Measurements from ENCODE around the gene LRRC40.
"Not testable (repeated sequence)": the region's sequence is repeated elsewhere in the genome, so short reads cannot be mapped to it uniquely, and the experiment has no call there.

The LRRC40 gene

DNA sequence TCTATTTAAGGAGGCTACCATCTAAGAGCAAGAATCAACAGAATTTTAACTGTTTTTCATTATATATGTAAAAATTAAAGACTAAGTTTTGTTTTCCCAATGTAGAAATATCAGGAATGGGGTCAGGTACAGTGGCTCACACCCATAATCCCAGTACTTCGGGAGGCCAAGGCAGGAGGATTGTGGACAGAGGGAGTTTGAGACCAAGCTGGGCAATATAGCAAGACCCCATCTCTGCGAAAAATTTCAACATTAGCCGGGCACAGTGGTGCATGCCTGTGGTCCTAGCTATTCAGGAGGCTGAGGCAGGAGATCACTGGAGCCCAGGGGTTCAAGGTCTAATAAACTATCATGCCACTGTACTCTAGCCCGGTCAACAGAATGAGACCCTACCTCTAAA, 5.3 kb downstream of the LRRC40 start:
- no peak for DNase-seq

DNA sequence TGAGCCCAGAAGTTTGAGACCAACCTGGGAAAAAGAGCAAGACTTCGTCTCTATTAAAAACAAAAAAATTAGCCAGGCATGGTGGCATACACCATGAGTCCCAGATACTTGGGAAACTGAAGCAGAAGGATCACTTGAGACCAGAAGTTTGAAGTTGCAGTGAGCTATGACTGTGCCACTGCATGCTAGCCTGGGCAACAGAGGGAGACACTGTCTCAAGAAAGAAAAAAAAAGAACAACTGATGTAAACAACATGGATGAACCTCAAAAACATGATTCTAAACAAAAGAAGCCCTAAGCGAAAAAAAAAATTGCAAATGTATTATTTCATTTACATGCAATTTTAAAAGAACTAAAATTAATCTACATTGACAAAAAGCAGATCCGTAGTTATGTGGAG, 9.0 kb downstream of the LRRC40 start:
- DNase-seq: no peak

GRCh38 chr1:70195342-70195741, 10.0 kb downstream of the LRRC40 start:
- no peak for DNase-seq

DNA sequence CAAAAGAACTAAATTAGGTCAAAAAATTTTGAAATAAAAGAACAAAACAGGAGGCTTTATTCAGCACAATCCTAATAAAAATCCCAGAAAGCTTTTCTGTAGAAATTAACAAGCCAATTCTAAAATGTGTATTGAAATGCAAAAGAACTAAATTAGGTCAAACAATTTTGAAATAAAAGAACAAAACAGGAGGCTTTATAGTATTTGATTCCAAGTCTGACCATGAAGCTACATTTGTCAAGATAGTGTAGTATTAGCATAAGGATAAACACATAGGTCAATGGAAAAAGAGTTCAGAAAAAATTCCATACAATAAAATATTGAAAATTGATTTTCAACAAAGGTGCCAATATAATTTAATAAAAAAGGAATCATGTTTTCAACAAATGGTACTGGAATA, 10.8 kb downstream of the LRRC40 start:
- no peak for DNase-seq

DNA sequence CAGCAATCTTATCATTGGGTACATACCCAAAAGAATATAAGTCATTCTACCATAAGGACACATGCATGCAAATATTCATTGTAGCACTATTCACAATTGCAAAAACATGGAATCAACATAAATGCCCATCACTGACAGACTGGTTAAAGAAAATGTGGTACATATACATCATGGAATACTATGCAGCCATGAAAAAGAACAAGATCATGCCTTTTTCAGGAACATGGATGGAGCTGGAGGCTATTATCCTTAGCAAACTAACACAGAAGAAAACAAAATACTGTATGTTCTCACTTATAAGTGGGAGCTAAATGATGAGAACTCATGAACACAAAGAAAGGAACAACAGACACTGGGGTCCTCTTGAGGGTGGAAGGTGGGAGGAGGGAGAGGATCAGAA, 12.9 kb downstream of the LRRC40 start:
- not testable (repeated sequence) for DNase-seq

GRCh38 chr1:70190180-70190579, 15.2 kb downstream of the LRRC40 start:
- DNase-seq: no peak

DNA sequence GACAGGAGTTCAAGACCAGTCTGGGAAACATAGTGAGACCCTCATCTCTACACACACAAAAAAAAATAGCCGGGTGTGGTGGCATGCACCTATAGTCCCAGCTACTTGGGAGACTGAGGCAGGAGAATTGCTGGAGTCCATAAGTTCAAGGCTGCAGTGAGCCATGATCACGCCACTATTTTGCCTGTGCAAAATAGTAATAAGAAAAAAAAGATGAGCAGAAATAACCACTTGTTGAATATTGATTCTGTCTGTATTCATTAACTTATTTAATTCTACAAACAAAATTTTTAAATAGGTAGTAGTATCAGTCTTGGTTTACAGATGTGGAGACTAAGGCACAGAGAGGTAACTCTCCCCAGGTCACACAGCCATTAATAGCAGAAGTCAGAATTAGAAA, 16.9 kb downstream of the LRRC40 start:
- DNase-seq: no peak

GRCh38 chr1:70185181-70185580, 20.2 kb downstream of the LRRC40 start:
- not testable (repeated sequence) for DNase-seq

DNA sequence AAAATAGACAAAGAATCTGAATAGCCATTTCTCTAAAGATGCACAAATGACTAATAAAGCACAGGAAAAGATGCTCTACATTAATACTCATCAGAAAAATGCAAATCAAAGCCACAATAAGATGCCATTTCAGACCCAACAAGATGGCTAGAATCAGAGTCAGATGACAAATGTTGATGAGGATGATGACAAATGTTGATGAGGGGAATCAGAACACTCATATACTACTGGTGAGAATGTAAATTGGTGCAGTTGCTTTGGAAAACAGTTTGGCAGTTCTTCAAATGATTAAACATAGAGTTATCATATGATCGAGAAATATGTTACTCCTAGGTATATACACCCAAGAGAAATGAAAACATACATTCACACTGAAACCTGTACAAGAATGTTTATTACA, 33.9 kb downstream of the LRRC40 start:
- no peak for DNase-seq

GRCh38 chr1:70169018-70169839, 36.1 kb downstream of the LRRC40 start:
- DNase-seq: no peak

- no peak for DNase-seq
Observed at GRCh38 chr1:70168283-70168682, 37.1 kb downstream of the LRRC40 start.

DNA sequence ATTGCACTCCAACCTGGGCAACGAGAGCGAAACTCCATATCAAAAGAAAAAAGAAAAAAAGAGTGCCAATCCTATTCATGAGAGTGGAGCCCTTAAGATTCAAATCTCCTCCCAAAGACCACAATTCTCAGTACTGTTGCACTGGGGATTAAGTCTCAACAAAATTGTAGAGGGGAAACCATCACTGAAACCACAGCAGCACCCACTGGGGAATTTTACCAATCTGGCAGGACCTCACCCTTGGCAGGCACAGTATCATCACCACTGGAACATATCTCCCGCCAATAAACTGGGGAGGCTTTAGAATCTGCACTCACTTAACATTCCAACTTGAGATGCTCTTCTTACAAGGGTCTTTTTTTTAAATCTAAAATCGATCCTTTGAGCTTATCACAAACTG, 41.0 kb downstream of the LRRC40 start:
- no peak for DNase-seq

DNA sequence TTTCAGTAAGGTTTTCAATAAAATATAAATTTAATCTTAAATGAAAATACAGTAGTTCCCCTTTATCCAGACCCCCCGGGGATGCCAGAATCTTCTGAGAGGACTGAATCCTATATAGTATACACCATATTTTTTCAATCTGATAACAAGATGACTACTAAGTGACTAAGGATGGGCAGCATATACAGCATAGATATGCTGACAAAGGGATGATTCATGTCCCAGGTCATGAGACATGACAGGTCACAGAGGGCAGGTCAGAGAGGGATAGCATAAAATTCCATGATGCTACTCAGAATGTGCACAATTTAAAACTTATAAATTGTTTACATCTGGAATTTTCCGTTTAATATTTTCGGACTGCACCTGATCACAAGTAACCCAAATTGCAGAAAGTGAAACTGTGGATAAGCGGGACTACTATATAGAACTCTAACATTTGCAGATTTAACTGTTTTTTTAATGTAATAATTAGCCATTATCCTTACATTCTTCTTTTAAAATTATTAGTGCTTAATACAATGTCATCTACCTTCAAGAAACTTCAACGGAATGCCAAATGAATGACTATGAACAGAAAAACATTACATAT, 48.8 kb downstream of the LRRC40 start:
- DNase-seq: no peak

DNA sequence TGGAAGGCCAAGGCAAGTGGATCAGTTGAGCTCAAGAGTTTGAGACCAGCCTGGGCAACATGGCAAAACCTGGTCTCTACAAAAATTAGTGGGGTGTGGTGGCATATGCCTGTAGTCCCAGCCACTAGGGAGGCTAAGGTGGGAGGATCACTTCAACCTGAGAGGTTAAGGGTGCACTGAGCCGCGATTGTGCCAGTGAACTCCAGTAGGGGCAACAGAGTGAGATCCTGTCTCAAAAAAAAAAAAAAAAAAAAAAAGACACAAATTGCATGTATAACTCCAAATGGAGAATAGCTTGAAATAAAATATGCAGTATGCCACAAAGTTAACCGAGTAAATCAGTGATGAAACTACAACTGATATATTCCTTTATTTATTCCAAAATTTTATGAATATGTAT, 51.6 kb downstream of the LRRC40 start:
- DNase-seq: no peak

GRCh38 chr1:70150444-70150843, 54.9 kb downstream of the LRRC40 start:
- no peak for DNase-seq

DNA sequence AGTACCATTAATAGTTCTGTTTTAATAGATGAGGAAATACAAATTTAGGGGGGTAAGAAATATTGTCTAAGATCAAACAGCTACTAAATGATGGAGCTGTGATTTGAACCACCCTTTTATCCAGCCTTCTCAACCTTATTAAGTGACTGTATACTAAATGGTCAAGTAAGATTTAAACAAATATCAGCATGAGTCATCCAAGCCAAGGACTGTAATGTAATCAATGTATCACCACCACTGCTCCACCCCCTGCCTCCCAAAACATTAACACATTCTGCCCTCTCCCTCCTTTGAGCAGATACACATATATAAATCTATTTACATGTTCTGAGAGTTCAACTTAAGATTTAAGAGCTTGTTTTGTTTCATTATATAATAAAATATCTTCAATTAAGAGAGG, 58.9 kb downstream of the LRRC40 start:
- no peak for DNase-seq

DNA sequence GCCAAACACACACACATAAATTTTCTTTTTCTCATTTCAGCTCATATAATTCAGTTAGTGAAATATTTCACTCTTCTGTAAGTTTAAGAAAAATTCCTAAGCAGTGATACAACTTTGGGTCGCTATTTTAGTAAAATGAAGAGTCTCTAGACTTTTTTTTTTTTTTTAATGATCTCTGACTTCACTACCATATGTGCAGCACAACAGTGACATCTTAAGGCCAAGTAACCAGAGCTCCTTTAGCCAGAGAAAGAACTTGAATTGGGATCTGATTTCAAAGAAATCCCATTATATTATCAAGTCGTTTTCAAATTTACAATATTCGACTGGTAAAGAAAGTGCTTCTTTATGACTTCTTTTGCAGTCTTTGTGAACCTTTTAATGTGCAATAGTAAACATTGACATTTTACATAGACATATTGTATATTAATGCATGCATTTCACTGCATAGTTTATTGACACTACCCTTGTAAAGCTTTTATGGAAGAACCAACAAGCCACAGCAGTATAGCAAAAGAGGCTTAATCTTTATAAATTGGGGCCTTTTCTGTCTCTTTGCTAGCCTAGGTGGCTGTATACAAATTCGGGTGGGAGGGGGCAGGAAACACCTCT, 62.2 kb downstream of the LRRC40 start:
- no peak for DNase-seq

- DNase-seq: no peak
Observed at GRCh38 chr1:70142075-70142474, 63.3 kb downstream of the LRRC40 start.

DNA sequence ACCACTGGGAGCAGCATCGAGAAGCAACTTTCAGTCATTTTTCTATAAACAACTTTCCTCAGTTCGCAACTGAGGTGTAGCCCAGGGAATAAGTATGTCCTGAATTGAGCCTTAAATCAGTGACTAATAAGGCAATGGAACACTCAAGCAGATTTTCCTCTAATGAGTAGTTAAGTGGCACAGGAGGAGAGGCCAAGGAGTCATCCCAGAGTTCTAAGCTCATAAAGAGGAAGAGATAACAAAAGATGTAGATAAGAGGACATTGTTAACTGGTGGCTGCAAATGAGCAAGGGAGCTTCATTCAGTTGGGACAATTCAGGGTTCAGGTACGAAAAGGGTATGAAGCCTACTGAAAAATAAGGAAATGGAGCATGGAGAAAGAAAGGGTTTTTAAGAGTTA, 64.5 kb downstream of the LRRC40 start:
- no peak for DNase-seq

GRCh38 chr1:70140343-70140742, 65.0 kb downstream of the LRRC40 start:
- DNase-seq: no peak

DNA sequence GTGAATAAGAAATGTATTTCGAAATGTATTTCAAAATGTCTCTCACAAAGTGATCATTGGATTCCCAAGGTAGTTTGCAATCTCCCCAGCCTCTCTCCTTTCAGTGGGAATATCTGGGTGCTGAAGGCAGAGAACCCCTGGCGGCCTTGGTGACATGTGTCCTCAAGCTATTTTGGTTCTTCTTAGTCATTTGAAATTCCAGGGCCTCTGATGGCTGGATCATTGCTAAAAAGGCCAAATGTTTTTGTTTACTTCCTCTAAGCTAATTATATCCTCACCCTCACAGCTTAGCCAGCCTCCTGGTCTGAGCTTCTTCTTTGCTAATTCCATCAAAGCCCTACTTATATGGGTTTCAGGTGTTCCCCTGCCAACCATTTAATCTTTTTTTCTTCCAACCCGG, 71.2 kb downstream of the LRRC40 start:
- no peak for DNase-seq

GRCh38 chr1:70117046-70117445, 88.3 kb downstream of the LRRC40 start:
- no peak for DNase-seq

GRCh38 chr1:70115315-70115714, 90.1 kb downstream of the LRRC40 start:
- DNase-seq: no peak

DNA sequence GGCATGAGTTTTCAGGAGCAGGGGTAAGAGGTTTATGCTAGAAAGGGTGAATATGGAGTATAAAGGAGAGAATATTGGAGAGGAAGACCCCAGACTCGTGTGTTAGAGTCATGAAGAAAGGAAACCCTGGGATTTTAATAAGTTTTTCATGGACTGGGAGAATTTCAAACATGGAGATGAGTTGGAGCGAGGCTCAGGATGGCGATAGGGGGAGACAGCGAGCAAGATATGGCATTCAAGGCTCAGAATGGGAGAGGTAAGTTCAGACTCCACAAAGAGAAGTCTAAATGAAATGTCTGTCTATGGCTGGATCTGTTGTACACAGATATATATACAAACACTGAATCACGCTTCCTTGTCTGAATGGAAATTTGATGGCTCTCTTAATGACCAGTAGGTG, 92.5 kb downstream of the LRRC40 start:
- no peak for DNase-seq

All from GDM1 (cell line).